Lung (tissue), 12 donors: ENCODE results near the gene SLC17A3. TPM values are rescaled to one million over a fixed set of nuclear protein-coding genes. Genes with fewer than 3 reads are reported as not detected.

ENCODE experiments used
- ATAC-seq: fragments of 200-7000 bp; cut with Tn5 transposase; one replicate; pipeline ENCODE4 v1.9.1; 2020; ENCODE audit warnings: moderate number of reproducible peaks; ENCODE audit not compliant: insufficient read depth, low FRiP score
- DNase-seq, 3 donors: peaks; one replicate each; pipeline ENCODE4 v3.0.0-alpha.2; 2013 to 2017
- H3K27ac ChIP-seq, 2 donors: one replicate each; pipeline ENCODE4 v1.5.1; 2013; ENCODE audit warnings: mild to moderate bottlenecking in 2 of 2, moderate library complexity in 2 of 2, control low read depth in 1 of 2, inconsistent platforms in 1 of 2, low read depth in 1 of 2, low read length in 1 of 2
- H3K27me3 ChIP-seq, 3 donors: one replicate each; pipeline ENCODE4 v1.5.1; 2013; ENCODE audit warnings: low read length in 2 of 3; ENCODE audit not compliant: control insufficient read depth in 3 of 3, insufficient read depth in 3 of 3
- H3K36me3 ChIP-seq, 4 donors: one replicate each; pipeline ENCODE4 v1.5.1; 2013; ENCODE audit warnings: low read length in 4 of 4, mild to moderate bottlenecking in 1 of 4, moderate library complexity in 1 of 4; ENCODE audit not compliant: control insufficient read depth in 4 of 4, insufficient read depth in 4 of 4
- H3K4me1 ChIP-seq, 5 donors: one replicate each; pipeline ENCODE4 v1.5.1; 2013; ENCODE audit warnings: low read length in 5 of 5, mild to moderate bottlenecking in 2 of 5, moderate library complexity in 1 of 5; ENCODE audit not compliant: control insufficient read depth in 5 of 5, insufficient read depth in 5 of 5
- H3K4me3 ChIP-seq: one replicate; pipeline ENCODE4 v1.5.1; 2013; ENCODE audit warnings: mild to moderate bottlenecking, control low read depth, moderate library complexity
- H3K9ac ChIP-seq, 2 donors: one replicate each; pipeline ENCODE4 v1.5.1; 2013; ENCODE audit warnings: low read length in 2 of 2, control low read depth in 1 of 2; ENCODE audit not compliant: insufficient read depth in 1 of 2
- H3K9me3 ChIP-seq, 4 donors: one replicate each; pipeline ENCODE4 v1.5.1; 2013; ENCODE audit warnings: low read length in 3 of 4, mild to moderate bottlenecking in 1 of 4, moderate library complexity in 1 of 4; ENCODE audit not compliant: control insufficient read depth in 4 of 4, insufficient read depth in 3 of 4
- WGBS, 2 donors: extraction: QIAGEN DNeasy Blood & Tissue Kit; methylation state at CpG; one replicate each; pipeline ENCODE4 v1.1.7; 2013; 5-methylcytosine and 5-hydroxymethylcytosine counted together
- polyA plus RNA-seq, 2 donors: library from polyadenylated mRNA; stranded (reverse); fragments of 200-250 nt; gene quantifications; one replicate each; pipeline ENCODE4 v1.2.1, GENCODE V29; 2013
- total RNA-seq, 2 donors: library from RNA; depleted of rRNA in 1 of 2; stranded (reverse); fragments of >200 nt in 1 of 2; gene quantifications; one replicate each; pipeline ENCODE4 v1.2.1, GENCODE V29; 2014 to 2021
- TF ChIP-seq, protein P1 (sequence below): IDR thresholded peaks from 2 replicates; pipeline ENCODE4 v1.5.1; 2012; ENCODE audit warnings: mild to moderate bottlenecking; ENCODE audit errors: control extremely low read depth, extremely low read depth
- donor health status: control.
- donor health status: control.
- donor health status: Bipolar disorder and iron deficiency.
- donor health status: healthy.
- donor health status: DM: yes; HTN: yes; CAD: no.

Gene SLC17A3
- total and polyA plus RNA-seq, 4 donors: not detected

DNA sequence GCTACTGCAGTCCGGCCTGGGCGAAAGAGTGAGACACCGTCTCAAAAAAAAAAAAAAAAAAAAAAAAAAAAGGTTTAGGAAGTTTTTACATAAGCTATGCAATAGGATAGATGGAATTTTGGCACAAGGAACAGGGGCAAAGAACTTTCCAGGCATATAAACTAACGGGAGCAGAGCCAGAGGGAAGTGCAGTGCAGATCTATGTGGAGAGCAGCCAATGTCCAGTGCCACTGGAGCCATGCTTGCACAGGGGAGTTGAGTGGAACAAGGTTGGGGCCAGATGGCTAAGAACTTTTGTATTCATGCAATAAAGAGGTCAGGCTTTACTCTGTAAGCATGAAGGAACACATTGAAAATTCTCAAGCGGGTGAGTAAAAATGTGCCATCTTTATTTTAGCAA lies 45.6 kb upstream of the SLC17A3 start:
- no peak for DNase-seq
- Histone ChIP-seq H3K9me3 (no peaks in the 10 kb centered on the region), H3K4me1 (no peaks in the 10 kb centered on the region), H3K9ac (no peak overlapping the region), H3K36me3 (no peaks in the 10 kb centered on the region), H3K27me3 (no peaks in the 10 kb centered on the region), H3K27ac (no peak overlapping the region), H3K4me3 (no peak overlapping the region)
- 89 to 90% methylated on average over 4 to 5 of the region's 5 CpGs for WGBS, 2 donors
- TF ChIP-seq, protein P1, sequence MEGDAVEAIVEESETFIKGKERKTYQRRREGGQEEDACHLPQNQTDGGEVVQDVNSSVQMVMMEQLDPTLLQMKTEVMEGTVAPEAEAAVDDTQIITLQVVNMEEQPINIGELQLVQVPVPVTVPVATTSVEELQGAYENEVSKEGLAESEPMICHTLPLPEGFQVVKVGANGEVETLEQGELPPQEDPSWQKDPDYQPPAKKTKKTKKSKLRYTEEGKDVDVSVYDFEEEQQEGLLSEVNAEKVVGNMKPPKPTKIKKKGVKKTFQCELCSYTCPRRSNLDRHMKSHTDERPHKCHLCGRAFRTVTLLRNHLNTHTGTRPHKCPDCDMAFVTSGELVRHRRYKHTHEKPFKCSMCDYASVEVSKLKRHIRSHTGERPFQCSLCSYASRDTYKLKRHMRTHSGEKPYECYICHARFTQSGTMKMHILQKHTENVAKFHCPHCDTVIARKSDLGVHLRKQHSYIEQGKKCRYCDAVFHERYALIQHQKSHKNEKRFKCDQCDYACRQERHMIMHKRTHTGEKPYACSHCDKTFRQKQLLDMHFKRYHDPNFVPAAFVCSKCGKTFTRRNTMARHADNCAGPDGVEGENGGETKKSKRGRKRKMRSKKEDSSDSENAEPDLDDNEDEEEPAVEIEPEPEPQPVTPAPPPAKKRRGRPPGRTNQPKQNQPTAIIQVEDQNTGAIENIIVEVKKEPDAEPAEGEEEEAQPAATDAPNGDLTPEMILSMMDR: no peak
- no peak for ATAC-seq

DNA sequence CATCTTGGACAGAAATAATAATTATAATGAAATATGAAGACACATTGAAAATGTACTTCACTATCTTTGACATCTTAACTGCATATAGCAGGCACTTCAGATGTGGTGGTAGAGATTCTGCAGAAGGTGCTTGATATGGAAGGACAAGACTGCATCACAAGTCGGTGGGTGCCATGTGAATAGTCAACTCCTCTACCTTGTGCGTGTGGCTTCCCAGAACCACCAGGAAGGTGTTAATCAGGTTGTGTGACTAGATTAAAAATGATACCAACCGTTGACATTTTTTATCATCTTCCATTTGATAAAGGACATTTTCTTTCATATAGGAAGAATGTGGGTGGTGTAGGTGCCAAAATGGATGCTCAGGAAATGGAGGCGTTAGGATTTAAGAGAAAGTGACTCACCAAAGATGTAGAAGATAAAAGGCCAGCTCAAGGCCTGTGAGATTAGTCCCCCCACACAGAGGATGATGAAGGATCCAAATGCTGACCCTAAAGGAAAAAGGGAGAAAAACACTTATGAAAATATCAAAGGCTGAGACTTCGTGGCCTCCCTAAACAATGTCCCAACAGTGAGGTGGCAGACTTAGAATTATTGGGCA lies 44.1 kb upstream of the SLC17A3 start:
- no peak overlapping the region for H3K27ac ChIP-seq
- 74 to 80% methylated on average over 5 of the region's 5 CpGs for WGBS, 2 donors
- TF ChIP-seq, protein P1: no peak
- H3K4me1 ChIP-seq: no peaks in the 10 kb centered on the region
- no peaks in the 10 kb centered on the region for H3K36me3 ChIP-seq
- ATAC-seq (no peak), DNase-seq (no peak)
- no peaks in the 10 kb centered on the region for H3K27me3 ChIP-seq
- no peak overlapping the region for H3K4me3 ChIP-seq
- no peaks in the 10 kb centered on the region for H3K9me3 ChIP-seq
- no peak overlapping the region for H3K9ac ChIP-seq

DNA sequence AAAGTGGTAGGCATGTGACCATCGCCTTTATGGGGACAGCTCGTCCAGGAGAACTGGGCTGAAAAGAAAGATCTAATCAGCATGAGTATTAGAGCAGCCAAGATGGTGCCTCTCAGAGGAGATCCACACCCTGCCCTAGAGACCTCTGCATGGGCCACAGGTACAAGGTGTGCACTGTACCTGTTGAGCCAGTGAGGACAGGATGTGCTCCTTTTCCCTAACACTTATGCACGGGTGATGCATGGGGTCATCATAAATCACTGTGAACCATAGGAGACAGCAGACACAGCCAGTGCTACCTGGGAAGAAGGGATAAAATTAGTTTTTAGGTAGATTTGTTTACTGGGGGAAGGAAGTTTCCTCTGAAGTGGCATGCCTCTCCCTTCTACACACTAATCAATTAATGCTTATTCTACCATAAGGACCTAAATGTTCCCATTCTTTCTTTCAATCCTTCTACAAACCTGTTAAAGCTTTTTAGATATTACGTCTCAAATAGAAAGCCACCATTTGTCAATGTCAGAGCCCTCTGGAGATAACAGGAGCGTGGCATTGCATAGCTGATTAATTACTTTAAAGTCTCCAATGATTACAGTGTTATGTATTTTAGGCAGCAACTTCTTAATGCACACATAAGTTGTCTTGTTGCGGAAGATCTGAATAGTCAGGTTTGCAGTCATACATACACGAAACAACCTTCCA lies 42.9 kb upstream of the SLC17A3 start:
- no peak for DNase-seq
- 83 to 91% methylated on average over 7 of the region's 7 CpGs for WGBS, 2 donors
- H3K9me3 ChIP-seq: no peaks in the 10 kb centered on the region
- H3K9ac ChIP-seq: no peak overlapping the region
- H3K27me3 ChIP-seq: no peaks in the 10 kb centered on the region
- no peak for ATAC-seq
- H3K36me3 ChIP-seq: no peaks in the 10 kb centered on the region
- no peak overlapping the region for H3K27ac ChIP-seq
- no peaks in the 10 kb centered on the region for H3K4me1 ChIP-seq
- TF ChIP-seq, protein P1: no peak
- no peak overlapping the region for H3K4me3 ChIP-seq
